ENCODE measurements around the gene C11orf68.

Gene C11orf68

GRCh38 chr11:65870307-65870658 is 48.6 kb downstream of the C11orf68 start:
- DNase-seq, result no peak

- peak; percentile 56 for DNase-seq
Observed at GRCh38 chr11:65869643-65870306, 49.1 kb downstream of the C11orf68 start.

GRCh38 chr11:65868907-65869306 is 50.0 kb downstream of the C11orf68 start:
- DNase-seq, result no peak

- no peak for DNase-seq
Observed at GRCh38 chr11:65868076-65868667, 50.7 kb downstream of the C11orf68 start.

GRCh38 chr11:65867284-65868071 is 51.4 kb downstream of the C11orf68 start:
- DNase-seq, result no peak
